Endothelial cell of umbilical vein (primary cell): ENCODE results near the gene ZDHHC20. TPM values are rescaled to one million over a fixed set of nuclear protein-coding genes. Genes with fewer than 3 reads are reported as not detected.

ENCODE experiments used
- BruUV-seq: library from RNA; stranded (reverse); fragments of 400-500 nt; replicated peaks from 2 replicates; lab custom pipeline; 2021; lab: Mats Ljungman, UMichigan
- CTCF ChIA-PET: fragments of 300-600, 350-600 bp; sonication (Branson Sonifier 250); formaldehyde crosslinking; loops from one replicate; lab custom pipeline; 2021; ENCODE audit warnings: antibody characterized with exemption, inconsistent platforms; lab: Charles Lee
- POLR2A ChIA-PET: fragments of 300-600, 350-600 bp; sonication (Branson Sonifier 250); formaldehyde crosslinking; loops from one replicate; lab custom pipeline; 2021; ENCODE audit warnings: antibody characterized with exemption, inconsistent platforms; lab: Charles Lee
- DNase-seq: peaks from one replicate; pipeline ENCODE4 v3.0.0-alpha.2; 2011; ENCODE audit warnings: low read depth, low spot score
- FAIRE-seq: peaks from 2 replicates; lab custom pipeline; 2011; peaks lifted over from hg19 to GRCh38; lab: Jason Lieb, UNC
- H2AFZ ChIP-seq: 2 replicates; pipeline ENCODE4 v1.6.0; 2012; ENCODE audit warnings: low read depth, low read length, control low read depth, inconsistent platforms
- H3K27ac ChIP-seq: 2 replicates; pipeline ENCODE4 v1.5.1; 2011; ENCODE audit warnings: low read depth, mild to moderate bottlenecking, control low read depth, low read length, moderate library complexity; ENCODE audit not compliant: insufficient read depth
- H3K27me3 ChIP-seq, 2 experiments: 2 replicates each; pipeline versions ENCODE4 v1.6.0 to v1.6.1; 2011; ENCODE audit warnings: low read length in 2 of 2, mixed read lengths in 1 of 2; ENCODE audit not compliant: control insufficient read depth in 2 of 2, insufficient read depth in 2 of 2
- H3K36me3 ChIP-seq, 2 experiments: 2 replicates in 1 of 2; 3 replicates in 1 of 2; pipeline ENCODE4 v1.5.1; 2011; ENCODE audit warnings: low read length in 2 of 2, mild to moderate bottlenecking in 1 of 2, moderate library complexity in 1 of 2; ENCODE audit not compliant: control insufficient read depth in 2 of 2, insufficient read depth in 2 of 2; ENCODE audit errors: extremely low read depth in 1 of 2
- H3K4me1 ChIP-seq: 3 replicates; pipeline ENCODE4 v1.5.1; 2011; ENCODE audit warnings: mild to moderate bottlenecking, low read length; ENCODE audit not compliant: control insufficient read depth, insufficient read depth; ENCODE audit errors: extremely low read depth
- H3K4me2 ChIP-seq: 2 replicates; pipeline ENCODE4 v1.6.1; 2011; ENCODE audit warnings: low read length, control low read depth, mixed read lengths; ENCODE audit not compliant: insufficient read depth
- H3K4me3 ChIP-seq, 3 experiments: fragments of 200-600 bp in 1 of 3; sonication (generic), shearing (Covaris generic) in 1 of 3; replicated peaks in 1 of 3; 2 replicates each; pipeline ENCODE4 v1.5.1; 2011 to 2016; ENCODE audit warnings: control low read depth in 3 of 3, low read length in 3 of 3, mild to moderate bottlenecking in 2 of 3, inconsistent platforms in 1 of 3, low read depth in 1 of 3, moderate library complexity in 1 of 3; ENCODE audit not compliant: insufficient read depth in 1 of 3
- H3K79me2 ChIP-seq: 2 replicates; pipeline ENCODE4 v1.6.0; 2012; ENCODE audit warnings: low read length, inconsistent platforms; ENCODE audit not compliant: control insufficient read depth, insufficient read depth
- H3K9ac ChIP-seq: replicated peaks from 2 replicates; pipeline ENCODE3; 2011; ENCODE audit warnings: low read length, control low read depth; ENCODE audit not compliant: insufficient read depth; ENCODE audit errors: extremely low read depth
- H3K9me1 ChIP-seq: replicated peaks from 3 replicates; pipeline ENCODE4 v1.6.0; 2011; ENCODE audit warnings: mild to moderate bottlenecking, low read length; ENCODE audit not compliant: control insufficient read depth, insufficient read depth; ENCODE audit errors: extremely low read depth
- H3K9me3 ChIP-seq: replicated peaks from 2 replicates; pipeline ENCODE4 v1.5.1; 2012; ENCODE audit warnings: low read length, inconsistent platforms; ENCODE audit not compliant: control insufficient read depth, insufficient read depth
- H4K20me1 ChIP-seq: replicated peaks from 2 replicates; pipeline ENCODE3; 2011; ENCODE audit warnings: mild to moderate bottlenecking, low read length; ENCODE audit not compliant: control insufficient read depth, insufficient read depth; ENCODE audit errors: extremely low read depth
- EZH2 ChIP-seq: IDR thresholded peaks from 2 replicates; pipeline ENCODE4 v1.6.1; 2012; ENCODE audit warnings: borderline replicate concordance, low read depth, mild to moderate bottlenecking, moderate library complexity, low read length, inconsistent platforms; ENCODE audit not compliant: severe bottlenecking
- FOS ChIP-seq: IDR thresholded peaks from 2 replicates; pipeline ENCODE4 v1.6.1; 2011; ENCODE audit warnings: mild to moderate bottlenecking, low read length, moderate library complexity, borderline replicate concordance; ENCODE audit not compliant: insufficient read depth
- GATA2 ChIP-seq: IDR thresholded peaks from 2 replicates; pipeline ENCODE4 v1.7.0; 2011; ENCODE audit warnings: low read depth, mild to moderate bottlenecking, moderate library complexity, mixed read lengths, low read length; ENCODE audit not compliant: insufficient read length, insufficient read depth
- JUN ChIP-seq: IDR thresholded peaks from 2 replicates; pipeline ENCODE4 v1.6.1; 2011; ENCODE audit warnings: borderline replicate concordance, low read depth; ENCODE audit not compliant: insufficient read length, insufficient read depth
- MYC ChIP-seq: IDR thresholded peaks from one replicate; pipeline ENCODE4 v1.6.1; 2011; ENCODE audit warnings: mild to moderate bottlenecking, low read depth, low read length
- POLR2A ChIP-seq: IDR thresholded peaks from 2 replicates; pipeline ENCODE4 v1.6.1; 2012; ENCODE audit warnings: low read depth, mild to moderate bottlenecking, control low read depth, low read length
- POLR2AphosphoS5 ChIP-seq: IDR thresholded peaks from 2 replicates; pipeline ENCODE4 v1.6.1; 2012; ENCODE audit warnings: low read depth, mild to moderate bottlenecking, control low read depth, low read length, moderate library complexity; ENCODE audit not compliant: insufficient read depth
- dilution Hi-C: fragments of 300-500 bp; cut with MboI; formaldehyde crosslinking; loops from one replicate; pipeline ENCODE4 v1.15.0; 2019; ENCODE audit warnings: low sequenced_read_pairs; ENCODE audit not compliant: extremely low pct_ligation_motif_present
- intact Hi-C: fragments of 100-400 bp; cut with micrococcal nuclease; formaldehyde crosslinking; loops from one replicate; pipeline ENCODE4 v1.10.0; 2022
- polyA plus RNA-seq, 4 experiments: library from polyadenylated mRNA; depleted of rRNA in 3 of 4; stranded (reverse) in 3 of 4; unstranded in 1 of 4; fragments of >200 nt; gene quantifications; 2 replicates each; pipeline versions ENCODE4 v1.2.1 to v1.2.3, GENCODE V29; 2011 to 2012; ENCODE audit warnings: missing spikeins in 1 of 4
- total RNA-seq: library from RNA; stranded (reverse); gene quantifications from 2 replicates; pipeline ENCODE4 v1.2.3, GENCODE V29; 2021
- TF ChIP-seq, protein P1 (sequence below): IDR thresholded peaks from 2 replicates; pipeline ENCODE4 v1.6.1; 2011; ENCODE audit not compliant: insufficient read depth, insufficient read length
- TF ChIP-seq, protein P2 (sequence below), 2 donors: IDR thresholded peaks; 1 replicate in 1 of 2; 2 replicates in 1 of 2; pipeline ENCODE4 v1.5.1; 2011; ENCODE audit warnings: low read length in 2 of 2, mild to moderate bottlenecking in 2 of 2, moderate library complexity in 2 of 2, control low read depth in 1 of 2, inconsistent platforms in 1 of 2, low read depth in 1 of 2; ENCODE audit not compliant: insufficient read depth in 1 of 2; ENCODE audit errors: extremely low read depth in 1 of 2

The ZDHHC20 gene
- total and polyA plus RNA-seq, 2 donors (not counting 3 experiments of a cell fraction or from before 2014, with no cell fraction given): 22.1 to 59.4 TPM

DNA sequence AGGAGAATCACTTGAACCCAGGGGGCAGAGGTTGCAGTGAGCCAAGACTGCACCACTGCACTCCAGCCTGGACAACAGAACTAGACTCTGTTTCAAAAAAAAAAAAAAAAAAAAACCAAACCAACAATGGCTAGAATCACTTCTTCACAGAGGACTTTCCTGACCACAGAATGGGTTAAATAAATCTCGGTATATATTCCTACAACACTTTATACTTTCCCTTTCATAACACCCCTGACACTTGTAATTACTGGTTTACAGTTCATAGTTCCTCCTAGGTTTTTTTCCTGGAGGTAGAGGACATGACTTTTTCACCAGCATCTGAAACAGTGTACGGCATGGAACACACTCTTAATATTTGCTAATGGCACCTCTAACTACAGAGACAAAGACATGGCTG is 31.4 kb downstream of the ZDHHC20 start:
- H3K27ac ChIP-seq: no peak overlapping the region
- H4K20me1 ChIP-seq: peaks cover 2% of the 10 kb centered on the region
- dilution Hi-C loops (no loop called here), intact Hi-C loops (loop anchor here (2.0 kb wide), 1 partner anchor 29 kb away; no protein-coding TSS in a partner anchor)
- H3K36me3 ChIP-seq: no peaks in the 10 kb centered on the region
- TF ChIP-seq FOS: no peak
- no peak for TF ChIP-seq JUN
- no peak for TF ChIP-seq POLR2AphosphoS5
- TF ChIP-seq POLR2A: no peak
- TF ChIP-seq, protein P1, sequence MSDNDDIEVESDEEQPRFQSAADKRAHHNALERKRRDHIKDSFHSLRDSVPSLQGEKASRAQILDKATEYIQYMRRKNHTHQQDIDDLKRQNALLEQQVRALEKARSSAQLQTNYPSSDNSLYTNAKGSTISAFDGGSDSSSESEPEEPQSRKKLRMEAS: no peak
- TF ChIP-seq MYC: no peak
- TF ChIP-seq EZH2: no peak
- no peak for TF ChIP-seq GATA2
- TF ChIP-seq, protein P2, sequence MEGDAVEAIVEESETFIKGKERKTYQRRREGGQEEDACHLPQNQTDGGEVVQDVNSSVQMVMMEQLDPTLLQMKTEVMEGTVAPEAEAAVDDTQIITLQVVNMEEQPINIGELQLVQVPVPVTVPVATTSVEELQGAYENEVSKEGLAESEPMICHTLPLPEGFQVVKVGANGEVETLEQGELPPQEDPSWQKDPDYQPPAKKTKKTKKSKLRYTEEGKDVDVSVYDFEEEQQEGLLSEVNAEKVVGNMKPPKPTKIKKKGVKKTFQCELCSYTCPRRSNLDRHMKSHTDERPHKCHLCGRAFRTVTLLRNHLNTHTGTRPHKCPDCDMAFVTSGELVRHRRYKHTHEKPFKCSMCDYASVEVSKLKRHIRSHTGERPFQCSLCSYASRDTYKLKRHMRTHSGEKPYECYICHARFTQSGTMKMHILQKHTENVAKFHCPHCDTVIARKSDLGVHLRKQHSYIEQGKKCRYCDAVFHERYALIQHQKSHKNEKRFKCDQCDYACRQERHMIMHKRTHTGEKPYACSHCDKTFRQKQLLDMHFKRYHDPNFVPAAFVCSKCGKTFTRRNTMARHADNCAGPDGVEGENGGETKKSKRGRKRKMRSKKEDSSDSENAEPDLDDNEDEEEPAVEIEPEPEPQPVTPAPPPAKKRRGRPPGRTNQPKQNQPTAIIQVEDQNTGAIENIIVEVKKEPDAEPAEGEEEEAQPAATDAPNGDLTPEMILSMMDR (IDR thresholded peaks at IDR 0.05; ENCODE audit: extremely low read depth in 1 of 2, insufficient read depth in 1 of 2, low read depth in 1 of 2, low read length in 2 of 2): no peak
- H3K9ac ChIP-seq: no peak overlapping the region
- ChIA-PET CTCF (interaction anchor here (1.1 kb wide), 1 partner anchor 9 kb away, joined by 3 read pairs; no protein-coding TSS in a partner anchor), POLR2A (no interaction called here)
- H3K27me3 ChIP-seq: no peaks in the 10 kb centered on the region
- peaks cover 5% of the 10 kb centered on the region for H3K79me2 ChIP-seq
- H3K4me2 ChIP-seq: no peak overlapping the region
- FAIRE-seq (no peak), DNase-seq (no peak)
- no peaks in the 10 kb centered on the region for H3K9me1 ChIP-seq
- BruUV-seq: no TSS peak
- H3K9me3 ChIP-seq: no peaks in the 10 kb centered on the region
- H2AFZ ChIP-seq: no peak overlapping the region
- no peak overlapping the region for H3K4me3 ChIP-seq
- H3K4me1 ChIP-seq: no peaks in the 10 kb centered on the region
